ENCODE data around the gene LMF1.

LMF1 gene

GRCh38 chr16:920717-921116 is 50.1 kb downstream of the LMF1 start:
- DNase-seq (ENCODE audit: low read depth): peak; percentile 2
- H3K4me3 ChIP-seq (ENCODE audit: control insufficient read depth, low read depth, low read length): no peak overlapping the region
- no peak for TF ChIP-seq CTCF (conservative IDR thresholded peaks at IDR 0.05; ENCODE audit: control insufficient read depth, insufficient read depth, low read depth, low read length)

GRCh38 chr16:920051-920681 is 50.6 kb downstream of the LMF1 start:
- DNase-seq (ENCODE audit: low read depth): peak; percentile 44
- no peak for TF ChIP-seq CTCF (conservative IDR thresholded peaks at IDR 0.05; ENCODE audit: control insufficient read depth, insufficient read depth, low read depth, low read length)
- H3K4me3 ChIP-seq (ENCODE audit: control insufficient read depth, low read depth, low read length): no peak overlapping the region

GRCh38 chr16:919658-920050 is 51.1 kb downstream of the LMF1 start:
- DNase-seq (ENCODE audit: low read depth): no peak
- TF ChIP-seq CTCF (conservative IDR thresholded peaks at IDR 0.05; ENCODE audit: control insufficient read depth, insufficient read depth, low read depth, low read length): no peak
- no peak overlapping the region for H3K4me3 ChIP-seq (ENCODE audit: control insufficient read depth, low read depth, low read length)

- H3K4me3 ChIP-seq (ENCODE audit: control insufficient read depth, low read depth, low read length): no peak overlapping the region
- no peak for DNase-seq (ENCODE audit: low read depth)
- no peak for TF ChIP-seq CTCF (conservative IDR thresholded peaks at IDR 0.05; ENCODE audit: control insufficient read depth, insufficient read depth, low read depth, low read length)
These were observed 51.8 kb downstream of the LMF1 start for GRCh38 chr16:918741-919657.

DNA sequence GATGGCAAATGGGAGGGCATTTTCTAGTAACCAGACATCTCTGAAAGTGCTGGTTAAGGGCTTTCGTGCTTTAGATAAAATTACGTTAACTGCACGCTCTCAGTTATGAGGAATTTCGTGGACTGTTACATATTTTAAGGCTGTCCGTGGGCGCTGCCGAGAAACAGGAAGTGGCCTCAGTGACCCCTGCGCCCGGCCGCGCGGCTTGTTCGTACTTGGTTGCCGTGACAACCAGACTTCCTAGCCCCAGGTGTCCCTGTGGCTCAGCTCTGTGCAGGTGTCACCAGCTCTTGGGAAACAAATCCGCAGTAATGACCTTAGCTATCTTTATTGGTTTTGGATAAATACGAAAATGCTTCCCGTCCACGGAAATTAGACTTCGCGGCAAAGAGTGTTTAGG is 52.7 kb downstream of the LMF1 start:
- no peak for TF ChIP-seq CTCF (conservative IDR thresholded peaks at IDR 0.05; ENCODE audit: control insufficient read depth, insufficient read depth, low read depth, low read length)
- peak; percentile 8 for DNase-seq (ENCODE audit: low read depth)
- H3K4me3 ChIP-seq (ENCODE audit: control insufficient read depth, low read depth, low read length): no peak overlapping the region

DNA sequence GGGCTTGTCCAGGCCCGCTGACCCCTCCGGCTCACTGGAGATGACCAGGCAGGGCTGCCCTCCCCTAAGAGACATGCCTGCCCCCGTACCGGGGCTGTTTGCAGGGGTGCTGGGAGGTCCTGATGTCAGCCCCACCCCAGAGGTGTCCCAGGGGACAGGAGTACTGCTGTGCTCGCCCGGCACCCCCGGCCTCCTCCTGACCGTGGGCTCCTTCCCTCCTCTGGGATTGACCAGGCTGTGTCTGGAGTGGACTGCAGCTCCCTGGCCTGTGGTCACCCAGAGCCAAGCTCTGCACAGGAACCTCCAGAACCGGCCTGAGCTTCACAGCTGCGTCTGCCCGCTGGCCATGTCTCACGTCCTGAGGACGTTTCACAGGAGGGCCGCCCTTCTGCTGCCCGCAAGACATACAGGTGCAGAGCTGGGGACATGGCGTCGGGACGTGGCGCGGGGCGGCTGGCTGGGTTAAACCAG is 53.2 kb downstream of the LMF1 start:
- no peak for TF ChIP-seq CTCF (conservative IDR thresholded peaks at IDR 0.05; ENCODE audit: control insufficient read depth, insufficient read depth, low read depth, low read length)

More for the DNA sequence above, 53.2 kb downstream of the LMF1 start:
- H3K4me3 ChIP-seq (ENCODE audit: control insufficient read depth, low read depth, low read length): no peak overlapping the region
- no peak for DNase-seq (ENCODE audit: low read depth)

Data from fibroblast of mammary gland (primary cell).